ENCODE measurements around the gene CHD6. TPM values are rescaled to one million over a fixed set of nuclear protein-coding genes. Genes with fewer than 3 reads are reported as not detected.

Gene CHD6
- total and polyA plus RNA-seq, 8 donors: 27.7 to 68.6 (median 52.4) TPM

DNA sequence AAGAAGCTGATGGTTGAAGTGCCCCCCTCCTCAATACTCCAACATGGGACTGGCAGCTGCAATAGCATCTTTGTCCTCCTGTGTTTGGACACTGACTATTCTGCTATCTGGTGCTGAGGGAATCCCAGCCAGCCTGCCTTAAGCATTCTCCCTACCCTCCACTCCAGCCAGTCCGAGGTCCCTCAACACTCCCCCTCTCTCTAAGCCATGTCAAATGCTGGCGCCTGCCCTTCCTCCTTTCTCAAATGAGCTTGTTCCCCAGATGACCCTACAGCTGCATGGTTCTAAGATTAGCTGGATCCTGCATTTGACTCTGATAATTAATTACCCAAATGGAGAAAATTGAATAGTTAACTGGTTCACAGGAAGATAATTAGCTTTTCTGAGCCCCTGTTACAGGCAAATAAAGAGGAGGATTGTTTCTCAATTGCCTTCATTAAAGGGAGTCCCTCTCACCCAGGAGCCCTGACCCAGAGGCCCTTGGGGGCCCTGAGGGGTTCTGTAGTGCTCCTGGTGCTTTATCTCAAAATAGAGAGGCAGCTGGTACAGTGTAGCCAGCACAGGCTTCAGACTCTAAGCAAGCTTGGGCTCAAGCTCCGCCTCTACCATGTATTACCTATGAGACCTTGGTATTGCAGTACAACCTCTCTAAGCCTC, 37.9 kb upstream of the CHD6 start:
- no peaks in the 10 kb centered on the region for H3K9me3 ChIP-seq
- H3K36me3 ChIP-seq: no peaks in the 10 kb centered on the region
- H3K4me1 ChIP-seq: no peaks in the 10 kb centered on the region
- H3K4me3 ChIP-seq: no peak overlapping the region
- no peak overlapping the region for H3K27ac ChIP-seq
- peaks cover 0 to 2% of the 10 kb centered on the region in 2 donors for H3K27me3 ChIP-seq
- TF ChIP-seq CTCF (IDR thresholded peaks at IDR 0.05): no peak
- DNase-seq: no peak
- no peak for ATAC-seq
- intact Hi-C loops (cut with DNase I): no loop called here

GRCh38 chr20:41654884-41655283, 36.7 kb upstream of the CHD6 start:
- peak in 1 of 4 donors; percentile 32 for DNase-seq
- Histone ChIP-seq H3K4me3 (no peak overlapping the region), H3K4me1 (no peaks in the 10 kb centered on the region), H3K27ac (no peak overlapping the region), H3K27me3 (no peaks in the 10 kb centered on the region), H3K9me3 (no peaks in the 10 kb centered on the region), H3K36me3 (no peaks in the 10 kb centered on the region)
- peak; percentile 60 for ATAC-seq
- no peak for TF ChIP-seq CTCF (IDR thresholded peaks at IDR 0.05)
- intact Hi-C loops (cut with DNase I): no loop called here

DNA sequence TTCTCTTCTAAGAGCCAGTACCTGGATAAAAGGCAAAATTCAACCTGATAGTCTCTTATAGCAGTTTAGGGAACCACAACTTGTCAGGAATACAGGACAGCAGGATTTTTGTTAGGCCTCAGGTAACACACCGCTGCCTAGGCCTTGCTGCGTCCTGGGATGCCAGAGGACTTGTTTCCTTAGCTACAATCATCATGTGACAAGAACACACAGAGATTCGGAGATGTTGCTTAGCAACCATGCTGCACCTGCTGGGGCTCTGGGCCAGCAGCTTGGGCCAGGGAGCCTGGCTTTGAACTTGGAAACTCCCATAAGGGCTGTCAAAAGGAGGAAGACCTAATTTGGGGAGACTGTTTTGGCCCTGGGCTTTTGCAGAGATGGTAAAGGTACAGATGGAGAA, 36.1 kb upstream of the CHD6 start:
- H3K36me3 ChIP-seq: no peaks in the 10 kb centered on the region
- no peaks in the 10 kb centered on the region for H3K27me3 ChIP-seq
- no peak overlapping the region for H3K4me3 ChIP-seq
- H3K9me3 ChIP-seq: no peaks in the 10 kb centered on the region
- intact Hi-C loops (cut with DNase I): no loop called here
- H3K4me1 ChIP-seq: no peaks in the 10 kb centered on the region
- H3K27ac ChIP-seq: no peak overlapping the region
- ATAC-seq (no peak), DNase-seq (no peak)
- no peak for TF ChIP-seq CTCF (IDR thresholded peaks at IDR 0.05)

GRCh38 chr20:41650231-41650948, 32.2 kb upstream of the CHD6 start:
- DNase-seq (peak in 2 of 4 donors; percentile 36 to 82), ATAC-seq (peak; percentile 70)
- Histone ChIP-seq H3K9me3 (no peaks in the 10 kb centered on the region), H3K36me3 (no peaks in the 10 kb centered on the region), H3K27me3 (no peaks in the 10 kb centered on the region), H3K27ac (no peak overlapping the region), H3K4me3 (no peak overlapping the region), H3K4me1 (no peaks in the 10 kb centered on the region)
- intact Hi-C loops (cut with DNase I): no loop called here
- no peak for TF ChIP-seq CTCF (IDR thresholded peaks at IDR 0.05)

DNA sequence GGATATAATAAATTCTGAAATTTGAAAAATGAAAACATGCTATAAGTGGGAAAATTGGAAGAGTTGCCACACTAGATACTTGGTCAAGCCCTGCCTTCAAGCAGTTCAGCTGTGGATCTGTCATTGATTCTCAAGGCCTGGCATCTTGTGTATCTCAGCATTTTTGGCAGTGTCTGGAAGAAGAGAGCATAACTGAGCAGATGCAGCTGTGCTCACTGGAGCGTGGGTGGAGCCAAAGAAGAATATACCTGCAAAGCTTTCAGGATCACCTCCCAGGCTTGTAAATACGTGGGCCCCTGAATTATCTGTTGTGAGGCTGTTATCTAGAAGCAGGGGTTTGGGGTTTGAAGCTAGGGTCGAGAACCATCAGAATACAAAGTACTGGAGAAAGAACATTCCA, 31.3 kb upstream of the CHD6 start:
- no peaks in the 10 kb centered on the region for H3K36me3 ChIP-seq
- H3K9me3 ChIP-seq: no peaks in the 10 kb centered on the region
- no peaks in the 10 kb centered on the region for H3K4me1 ChIP-seq
- ATAC-seq (no peak), DNase-seq (no peak)
- no peak overlapping the region for H3K4me3 ChIP-seq
- intact Hi-C loops (cut with DNase I): no loop called here
- no peak for TF ChIP-seq CTCF (IDR thresholded peaks at IDR 0.05)
- H3K27me3 ChIP-seq: no peaks in the 10 kb centered on the region
- no peak overlapping the region for H3K27ac ChIP-seq
